HL-60 (cell line): ENCODE results near the gene CNOT10.

Source experiments
- CTCF ChIP-seq: IDR thresholded peaks from one replicate; pipeline ENCODE4 v1.5.1; 2011; ENCODE audit warnings: low read length, control low read depth, inconsistent platforms; ENCODE audit not compliant: insufficient read depth
- GABPA ChIP-seq: IDR thresholded peaks from 2 replicates; pipeline ENCODE4 v1.6.1; 2012; ENCODE audit warnings: low read depth
- POLR2AphosphoS5 ChIP-seq: IDR thresholded peaks from 2 replicates; pipeline ENCODE4 v1.6.1; 2012; ENCODE audit warnings: low read depth
- REST ChIP-seq: IDR thresholded peaks from 2 replicates; pipeline ENCODE4 v1.6.1; 2012; ENCODE audit warnings: low read depth; ENCODE audit not compliant: insufficient replicate concordance
- SPI1 ChIP-seq: IDR thresholded peaks from 2 replicates; pipeline ENCODE4 v1.6.1; 2012; ENCODE audit warnings: low read depth, mild to moderate bottlenecking, borderline replicate concordance

- TF ChIP-seq CTCF (no peak), POLR2AphosphoS5 (no peak), SPI1 (no peak), REST (no peak), GABPA (no peak)
These were observed 44.0 kb upstream of the CNOT10 start for GRCh38 chr3:32640939-32641338.
